Prostate gland (tissue), 2 donors: ENCODE measurements around the gene RRAS.

Source experiments
- POLR2A ChIP-seq: fragments of 450-650 bp; IDR thresholded peaks from one replicate; pipeline ENCODE4 v1.6.1; 2016; ENCODE audit warnings: antibody characterized with exemption, mild to moderate bottlenecking
- POLR2AphosphoS5 ChIP-seq: sonication (generic); formaldehyde crosslinking; IDR thresholded peaks from one replicate; pipeline ENCODE4 v1.6.1; 2017; ENCODE audit warnings: antibody characterized with exemption
- TF ChIP-seq, protein P1 (sequence below), 4 experiments: fragments of 200-600 bp in 2 of 4; fragments of 450-650 bp in 2 of 4; sonication (generic) in 2 of 4; IDR thresholded peaks; 1 replicate in 3 of 4; 2 replicates in 1 of 4; pipeline ENCODE4 v1.5.1; 2016 to 2019; ENCODE audit warnings: antibody characterized with exemption in 4 of 4, mild to moderate bottlenecking in 2 of 4, moderate library complexity in 2 of 4

DNA sequence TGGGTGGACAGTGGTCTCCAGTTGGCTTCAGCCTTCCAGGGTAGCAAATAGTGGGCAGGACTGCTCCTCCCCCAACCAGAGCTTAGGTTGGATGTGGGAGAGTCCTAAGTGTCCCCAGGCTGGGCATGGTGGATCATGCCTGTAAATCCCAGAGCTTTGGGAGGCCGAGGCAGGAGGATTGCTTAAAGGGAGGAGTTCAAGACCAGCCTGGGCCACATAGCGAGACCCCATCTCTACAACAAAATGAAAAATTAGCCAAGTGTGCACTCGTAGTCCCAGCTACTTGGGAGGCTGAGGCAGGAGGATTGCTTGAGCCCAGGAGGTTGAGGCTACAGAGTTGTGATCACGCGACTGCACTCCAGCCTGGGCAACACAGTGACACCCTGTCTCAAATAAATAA is 7.4 kb downstream of the RRAS start:
- TF ChIP-seq, protein P1, sequence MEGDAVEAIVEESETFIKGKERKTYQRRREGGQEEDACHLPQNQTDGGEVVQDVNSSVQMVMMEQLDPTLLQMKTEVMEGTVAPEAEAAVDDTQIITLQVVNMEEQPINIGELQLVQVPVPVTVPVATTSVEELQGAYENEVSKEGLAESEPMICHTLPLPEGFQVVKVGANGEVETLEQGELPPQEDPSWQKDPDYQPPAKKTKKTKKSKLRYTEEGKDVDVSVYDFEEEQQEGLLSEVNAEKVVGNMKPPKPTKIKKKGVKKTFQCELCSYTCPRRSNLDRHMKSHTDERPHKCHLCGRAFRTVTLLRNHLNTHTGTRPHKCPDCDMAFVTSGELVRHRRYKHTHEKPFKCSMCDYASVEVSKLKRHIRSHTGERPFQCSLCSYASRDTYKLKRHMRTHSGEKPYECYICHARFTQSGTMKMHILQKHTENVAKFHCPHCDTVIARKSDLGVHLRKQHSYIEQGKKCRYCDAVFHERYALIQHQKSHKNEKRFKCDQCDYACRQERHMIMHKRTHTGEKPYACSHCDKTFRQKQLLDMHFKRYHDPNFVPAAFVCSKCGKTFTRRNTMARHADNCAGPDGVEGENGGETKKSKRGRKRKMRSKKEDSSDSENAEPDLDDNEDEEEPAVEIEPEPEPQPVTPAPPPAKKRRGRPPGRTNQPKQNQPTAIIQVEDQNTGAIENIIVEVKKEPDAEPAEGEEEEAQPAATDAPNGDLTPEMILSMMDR (IDR thresholded peaks at IDR 0.05), result no peak
- TF ChIP-seq POLR2A (no peak), POLR2AphosphoS5 (no peak)
